Upper lobe of left lung (tissue), 4 donors: ENCODE measurements around the gene TJP3.

Source experiments
- CTCF ChIP-seq, 6 experiments: fragments of 450-650 bp in 4 of 6; fragments of 200-600 bp in 2 of 6; sonication (generic) in 2 of 6; IDR thresholded peaks; one replicate each; pipeline ENCODE4 v1.5.1; 2016 to 2019; ENCODE audit warnings: antibody characterized with exemption in 6 of 6
- EP300 ChIP-seq, 4 donors: sonication (generic); formaldehyde crosslinking; IDR thresholded peaks; one replicate each; pipeline ENCODE4 v1.5.1; 2017; ENCODE audit warnings: antibody characterized with exemption in 4 of 4, control low read depth in 2 of 4
- POLR2A ChIP-seq, 4 donors: fragments of 450-650 bp; IDR thresholded peaks; one replicate each; pipeline ENCODE4 v1.5.1; 2016 to 2017; ENCODE audit warnings: antibody characterized with exemption in 4 of 4, mild to moderate bottlenecking in 2 of 4
- POLR2AphosphoS5 ChIP-seq, 2 donors: sonication (generic); formaldehyde crosslinking; IDR thresholded peaks; one replicate each; pipeline ENCODE4 v1.5.1; 2017; ENCODE audit warnings: antibody characterized with exemption in 2 of 2

- no peak for TF ChIP-seq POLR2A (IDR thresholded peaks at IDR 0.05)
- TF ChIP-seq CTCF (IDR thresholded peaks at IDR 0.05): no peak
- no peak for TF ChIP-seq POLR2AphosphoS5 (IDR thresholded peaks at IDR 0.05)
- TF ChIP-seq EP300 (IDR thresholded peaks at IDR 0.05): no peak
These were observed 26.1 kb downstream of the TJP3 start for GRCh38 chr19:3734310-3734600.
